Limb (tissue), 2 donors: ENCODE results near the gene CEP20.

ENCODE experiments used
- DNase-seq, 2 donors: peaks; one replicate each; pipeline ENCODE4 v3.0.0-alpha.2; 2016; ENCODE audit errors: extremely low spot score in 2 of 2

CEP20 gene

GRCh38 chr16:15898654-15899053 lies 10.3 kb upstream of the CEP20 start:
- DNase-seq, result no peak

GRCh38 chr16:15897834-15898254 lies 9.4 kb upstream of the CEP20 start:
- no peak for DNase-seq

GRCh38 chr16:15897121-15897780 lies 8.8 kb upstream of the CEP20 start:
- DNase-seq, result no peak

- DNase-seq, result no peak
These were observed 6.4 kb upstream of the CEP20 start for GRCh38 chr16:15894571-15895374.

GRCh38 chr16:15891508-15891907 lies 3.1 kb upstream of the CEP20 start:
- DNase-seq, result no peak

GRCh38 chr16:15887283-15887682 lies 1.1 kb downstream of the CEP20 start:
- DNase-seq, result no peak

GRCh38 chr16:15886078-15886477 lies 2.3 kb downstream of the CEP20 start:
- no peak for DNase-seq

- DNase-seq, result no peak
These were observed 2.8 kb downstream of the CEP20 start for GRCh38 chr16:15885560-15886001.

GRCh38 chr16:15882563-15882962 lies 5.8 kb downstream of the CEP20 start:
- DNase-seq, result no peak

- DNase-seq, result no peak
These were observed 6.5 kb downstream of the CEP20 start for GRCh38 chr16:15881794-15882379.

GRCh38 chr16:15880434-15881308 lies 7.7 kb downstream of the CEP20 start:
- no peak for DNase-seq

GRCh38 chr16:15879255-15879811 lies 9.1 kb downstream of the CEP20 start:
- no peak for DNase-seq

GRCh38 chr16:15876503-15876902 lies 11.9 kb downstream of the CEP20 start:
- no peak for DNase-seq

GRCh38 chr16:15874745-15875314 lies 13.6 kb downstream of the CEP20 start:
- peak; percentile 47 to 49 for DNase-seq

- no peak for DNase-seq
These were observed 14.7 kb downstream of the CEP20 start for GRCh38 chr16:15873737-15874136.

GRCh38 chr16:15873301-15873700 lies 15.1 kb downstream of the CEP20 start:
- no peak for DNase-seq

GRCh38 chr16:15870011-15870410 lies 18.4 kb downstream of the CEP20 start:
- DNase-seq, result no peak

GRCh38 chr16:15866451-15866850 lies 22.0 kb downstream of the CEP20 start:
- no peak for DNase-seq

GRCh38 chr16:15865742-15866141 lies 22.7 kb downstream of the CEP20 start:
- DNase-seq, result no peak

- DNase-seq, result no peak
These were observed 23.5 kb downstream of the CEP20 start for GRCh38 chr16:15864939-15865338.

GRCh38 chr16:15861996-15862395 lies 26.4 kb downstream of the CEP20 start:
- no peak for DNase-seq
